Activated CD4-positive, alpha-beta T cell treated with anti-CD3 and anti-CD28 coated beads, Interleukin-2, amount 50 U/mL, for 48 hours (primary cell): ENCODE data around the gene SMIM24.

Source experiments
- DNase-seq, 2 experiments: peaks; one replicate each; pipeline ENCODE4 v3.0.0-alpha.2; 2020

Gene SMIM24

GRCh38 chr19:3426433-3426832 lies 53.9 kb downstream of the SMIM24 start:
- no peak for DNase-seq
